WTC11 (cell line): Measurements from ENCODE around the gene HTT-AS. TPM values are rescaled to one million over a fixed set of nuclear protein-coding genes. Genes with fewer than 3 reads are reported as not detected.

Source experiments
- ATAC-seq: fragments of 200-7000 bp; cut with Tn5 transposase; 2 replicates; pipeline ENCODE4 v1.10.0; 2021; ENCODE audit warnings: mild to moderate bottlenecking, moderate library complexity
- CTCF ChIA-PET: fragments of 300-600 bp; sonication (Branson Sonifier 250); formaldehyde crosslinking; loops from one replicate; lab custom pipeline; 2021; ENCODE audit warnings: antibody characterized with exemption; lab: Charles Lee
- POLR2A ChIA-PET: fragments of 350-600 bp; sonication (Branson Sonifier 250); formaldehyde crosslinking; loops from one replicate; lab custom pipeline; 2021; ENCODE audit warnings: antibody characterized with exemption; lab: Charles Lee
- DNase-seq: peaks from one replicate; pipeline ENCODE4 v3.0.0; 2021; ENCODE audit warnings: low spot score
- H3K27ac Mint-ChIP-seq: 2 replicates; pipeline ENCODE4 v1.8.0; 2021; ENCODE audit warnings: mixed read lengths
- H3K27me3 Mint-ChIP-seq: 2 replicates; pipeline ENCODE4 v1.8.0; 2021; ENCODE audit warnings: low read depth, mild to moderate bottlenecking, moderate library complexity, mixed read lengths
- H3K36me3 Mint-ChIP-seq: 2 replicates; pipeline ENCODE4 v1.8.0; 2021; ENCODE audit warnings: mixed read lengths
- H3K4me1 Mint-ChIP-seq: 2 replicates; pipeline ENCODE4 v1.8.0; 2022; ENCODE audit warnings: mixed read lengths
- H3K4me3 Mint-ChIP-seq: 2 replicates; pipeline ENCODE4 v1.8.0; 2021; ENCODE audit warnings: mild to moderate bottlenecking, moderate library complexity, mixed read lengths
- H3K9me3 Mint-ChIP-seq: 2 replicates; pipeline ENCODE4 v1.8.0; 2021; ENCODE audit warnings: mixed read lengths
- ARID4B ChIP-seq: sonication (generic); formaldehyde crosslinking; IDR thresholded peaks from 2 replicates; pipeline ENCODE4 v1.8.0; 2023; ENCODE audit warnings: missing genetic modification reagents, mild to moderate bottlenecking, borderline replicate concordance
- ATF1 ChIP-seq: sonication (generic); formaldehyde crosslinking; IDR thresholded peaks from 2 replicates; pipeline ENCODE4 v1.8.1; 2023; ENCODE audit warnings: mild to moderate bottlenecking, moderate library complexity, missing genetic modification reagents
- CREB1 ChIP-seq: sonication (generic); formaldehyde crosslinking; IDR thresholded peaks from 2 replicates; pipeline ENCODE4 v1.8.0; 2023; ENCODE audit warnings: mild to moderate bottlenecking, missing genetic modification reagents
- FOXJ3 ChIP-seq: sonication (generic); formaldehyde crosslinking; IDR thresholded peaks from 2 replicates; pipeline ENCODE4 v1.9.0; 2021; ENCODE audit warnings: missing genetic modification reagents, mild to moderate bottlenecking, borderline replicate concordance
- FOXP1 ChIP-seq: sonication (generic); formaldehyde crosslinking; IDR thresholded peaks from 2 replicates; pipeline ENCODE4 v1.8.0; 2022; ENCODE audit warnings: missing genetic modification reagents, mild to moderate bottlenecking, moderate library complexity, borderline replicate concordance
- MXD4 ChIP-seq: fragments of 250-450 bp; sonication (Bioruptor Pico); IDR thresholded peaks from 2 replicates; pipeline ENCODE4 v1.8.0; 2021; ENCODE audit warnings: mild to moderate bottlenecking, moderate library complexity, borderline replicate concordance
- NFE2L1 ChIP-seq: sonication (generic); formaldehyde crosslinking; IDR thresholded peaks from 2 replicates; pipeline ENCODE4 v1.8.1; 2023; ENCODE audit warnings: missing genetic modification reagents
- NFYB ChIP-seq: sonication (generic); formaldehyde crosslinking; conservative IDR thresholded peaks from 2 replicates; pipeline ENCODE4 v1.8.0; 2022; ENCODE audit warnings: low read depth, missing genetic modification reagents
- OVOL2 ChIP-seq: fragments of 250-450 bp; sonication (Bioruptor Pico); IDR thresholded peaks from 2 replicates; pipeline ENCODE4 v1.9.0; 2021; ENCODE audit warnings: mild to moderate bottlenecking, borderline replicate concordance
- PREB ChIP-seq: sonication (generic); formaldehyde crosslinking; IDR thresholded peaks from 2 replicates; pipeline ENCODE4 v1.8.1; 2022; ENCODE audit warnings: mild to moderate bottlenecking, missing genetic modification reagents, moderate library complexity, borderline replicate concordance
- RELA ChIP-seq: sonication (generic); formaldehyde crosslinking; IDR thresholded peaks from 2 replicates; pipeline ENCODE4 v1.8.1; 2022; ENCODE audit warnings: missing genetic modification reagents, mild to moderate bottlenecking, borderline replicate concordance
- SMAD3 ChIP-seq: sonication (generic); formaldehyde crosslinking; IDR thresholded peaks from 2 replicates; pipeline ENCODE4 v1.8.0; 2022; ENCODE audit warnings: missing genetic modification reagents, mild to moderate bottlenecking, borderline replicate concordance
- TEAD4 ChIP-seq: sonication (generic); formaldehyde crosslinking; IDR thresholded peaks from 2 replicates; pipeline ENCODE4 v1.8.0; 2022; ENCODE audit warnings: mild to moderate bottlenecking, missing genetic modification reagents
- TP53 ChIP-seq: sonication (generic); formaldehyde crosslinking; IDR thresholded peaks from 2 replicates; pipeline ENCODE4 v1.8.1; 2023; ENCODE audit warnings: mild to moderate bottlenecking, missing genetic modification reagents
- ZBTB21 ChIP-seq: sonication (generic); formaldehyde crosslinking; IDR thresholded peaks from 2 replicates; pipeline ENCODE4 v1.8.1; 2023; ENCODE audit warnings: mild to moderate bottlenecking, missing genetic modification reagents, borderline replicate concordance
- ZNF317 ChIP-seq: sonication (generic); formaldehyde crosslinking; IDR thresholded peaks from 2 replicates; pipeline ENCODE4 v1.8.1; 2023; ENCODE audit warnings: low read depth, mild to moderate bottlenecking, moderate library complexity, missing genetic modification reagents, borderline replicate concordance
- ZNF425 ChIP-seq: fragments of 250-450 bp; sonication (Bioruptor Pico); conservative IDR thresholded peaks from 2 replicates; pipeline ENCODE4 v1.9.0; 2021; ENCODE audit warnings: mild to moderate bottlenecking
- ZNF512 ChIP-seq: sonication (generic); formaldehyde crosslinking; IDR thresholded peaks from 2 replicates; pipeline ENCODE4 v1.8.1; 2022; ENCODE audit warnings: missing genetic modification reagents, borderline replicate concordance
- ZNF532 ChIP-seq: fragments of 250-450 bp; sonication (Bioruptor Pico); IDR thresholded peaks from 2 replicates; pipeline ENCODE4 v1.9.0; 2021; ENCODE audit warnings: mild to moderate bottlenecking, borderline replicate concordance
- ZSCAN18 ChIP-seq: fragments of 250-450 bp; sonication (Bioruptor Pico); IDR thresholded peaks from 2 replicates; pipeline ENCODE4 v2.1.2; 2022; ENCODE audit warnings: mild to moderate bottlenecking, moderate library complexity
- total RNA-seq: library from RNA; stranded (reverse); gene quantifications from 3 replicates; pipeline ENCODE4 v1.2.3, GENCODE V29; 2021

HTT-AS gene
- total RNA-seq, 1 experiment from 2014 or later, result not detected

GRCh38 chr4:3039706-3040366 is 34.5 kb downstream of the HTT-AS start (continued):
- TF ChIP-seq OVOL2 (CRISPR knock-in tag), result no peak
- TF ChIP-seq MXD4, result no peak
- TF ChIP-seq ZNF425 (CRISPR knock-in tag), result no peak
- TF ChIP-seq NFE2L1 (CRISPR knock-in tag), result no peak

GRCh38 chr4:3037957-3038461 is 36.3 kb downstream of the HTT-AS start:
- POLR2A ChIA-PET, result no interaction called here
- CTCF ChIA-PET, result interaction anchor here (0.8 to 1.9 kb wide), 3 partner anchors 29 to 226 kb away, joined by 3 to 9 read pairs (median 3); no protein-coding TSS in a partner anchor
- no peak for ATAC-seq
- Mint-ChIP-seq H3K36me3 (no peaks in the 10 kb centered on the region), H3K27ac (no peak overlapping the region), H3K4me3 (no peak overlapping the region), H3K4me1 (peaks cover 16% of the 10 kb centered on the region), H3K27me3 (peaks cover 20% of the 10 kb centered on the region), H3K9me3 (no peaks in the 10 kb centered on the region)
- DNase-seq, result no peak
- TF ChIP-seq NFE2L1 (CRISPR knock-in tag) (no peak), FOXJ3 (CRISPR knock-in tag) (no peak), ZBTB21 (CRISPR knock-in tag) (no peak), TEAD4 (CRISPR knock-in tag) (no peak), ZNF512 (CRISPR knock-in tag) (no peak), ATF1 (CRISPR knock-in tag) (no peak), TP53 (CRISPR knock-in tag) (no peak), ZNF532 (no peak), ZSCAN18 (CRISPR knock-in tag) (no peak), FOXP1 (no peak), SMAD3 (no peak), RELA (CRISPR knock-in tag) (no peak), ARID4B (CRISPR knock-in tag) (no peak), PREB (CRISPR knock-in tag) (no peak), ZNF317 (CRISPR knock-in tag) (no peak), NFYB (no peak), CREB1 (CRISPR knock-in tag) (no peak)
